ENCODE measurements around the gene XRCC6. TPM values are rescaled to one million over a fixed set of nuclear protein-coding genes. Genes with fewer than 3 reads are reported as not detected.
A peak's percentile ranks its signal among the peaks of the same experiment; 100 is the strongest.
"Not testable (repeated sequence)": the region's sequence is repeated elsewhere in the genome, so short reads cannot be mapped to it uniquely, and the experiment has no call there.

Gene XRCC6
- total and polyA plus RNA-seq, 2 of the 13 experiments (the other 11 are each of a cell fraction or from before 2014, with no cell fraction given), result 124 to 625 TPM

DNA sequence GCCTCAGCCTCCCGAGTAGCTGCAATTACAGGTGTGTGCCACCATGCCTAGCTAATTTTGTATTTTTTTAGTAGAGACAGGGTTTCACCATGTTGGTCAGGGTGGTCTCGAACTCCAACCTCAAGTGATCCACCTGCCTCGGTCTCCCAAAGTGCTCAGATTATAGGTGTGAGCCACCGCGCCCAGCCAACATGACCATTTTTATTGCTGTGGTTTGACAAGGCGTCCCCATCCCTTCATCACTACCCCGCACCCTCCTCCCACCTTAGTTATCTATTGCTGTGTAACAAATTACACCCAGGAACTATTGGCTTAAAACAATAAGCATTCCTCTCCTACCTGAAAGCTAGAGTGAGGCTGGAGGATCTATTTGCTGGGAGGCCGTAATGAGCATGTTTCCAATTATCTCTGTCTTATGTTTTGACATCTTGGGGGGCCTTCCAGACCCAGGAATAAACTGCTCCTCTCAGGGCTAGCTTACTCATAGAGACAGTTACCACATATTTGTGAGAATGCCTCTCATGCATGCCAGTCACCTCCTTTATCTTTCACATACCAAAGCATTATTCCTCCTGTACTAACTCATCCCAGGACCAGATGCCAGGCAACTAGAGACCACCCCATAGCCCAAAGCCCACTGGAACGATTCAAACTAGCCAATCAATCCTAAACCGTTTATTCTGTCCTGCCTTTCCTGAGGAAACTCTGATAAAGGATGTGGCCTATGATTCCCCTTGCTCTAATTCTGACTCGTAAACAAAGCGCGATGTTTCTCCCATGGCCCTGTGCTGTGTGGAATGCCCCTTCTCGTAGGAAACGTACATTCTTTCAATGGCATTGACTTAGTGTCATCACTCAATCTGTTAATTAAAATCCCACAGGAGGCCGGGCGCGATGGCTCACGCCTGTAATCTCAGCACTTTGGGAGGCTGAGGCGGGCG, 48.1 kb downstream of the XRCC6 start:
- H3K27ac ChIP-seq (ENCODE audit: extremely low read length, insufficient read depth, low read length), result no peak overlapping the region
- H3K4me1 ChIP-seq (ENCODE audit: insufficient read depth, low read length), result peaks cover 33% of the 10 kb centered on the region
- H3K4me2 ChIP-seq (ENCODE audit: low read depth, low read length), result no peak overlapping the region
- no peaks in the 10 kb centered on the region for H3K27me3 ChIP-seq (ENCODE audit: control insufficient read depth in 1 of 2, insufficient read depth in 2 of 2, low read length in 2 of 2)
- peaks cover 2% of the 10 kb centered on the region; the same call in 1 of the 2 replicates for H4K20me1 ChIP-seq (ENCODE audit: insufficient read depth, low read length)
- CTCF ChIA-PET (ENCODE audit: low intra/inter-chr PET ratio, low total read pairs), result no interaction called here
- TF ChIP-seq RBM22 (optimal IDR thresholded peaks at IDR 0.05; ENCODE audit: low read length) (peak; percentile 27), ZNF7 (CRISPR knock-in tag; IDR thresholded peaks at IDR 0.05) (no peak)
- POLR2A ChIA-PET, result interaction anchor here (0.6 to 0.7 kb wide), 2 partner anchors 465 to 947 kb away, joined by 3 to 4 read pairs; no protein-coding TSS in a partner anchor
- no peak for DNase-seq (ENCODE audit: low spot score)
- no peaks in the 10 kb centered on the region for H3K9me3 ChIP-seq (ENCODE audit: low read length)
- peaks cover 4 to 16% of the 10 kb centered on the region in 2 experiments; a peak in 4 of 5 replicates for H3K36me3 ChIP-seq (replicated peaks in 1 of 2; ENCODE audit: control insufficient read depth in 1 of 2, insufficient read depth in 2 of 2, low read length in 2 of 2)
- H3K79me2 ChIP-seq (ENCODE audit: insufficient read depth, low read length), result no peaks in the 10 kb centered on the region
- no TSS peak for BruUV-seq (replicated peaks)
- H3K4me3 ChIP-seq (replicated peaks in 1 of 3; ENCODE audit: insufficient read depth in 1 of 3, low read depth in 2 of 3, low read length in 3 of 3), result no peak overlapping the region
- in situ Hi-C loops (cut with HindIII; ENCODE audit: extremely low pct_ligation_motif_present, low pct_unique_long_range_greater_than_20kb), result no loop called here
- intact Hi-C loops (cut with micrococcal nuclease; ENCODE audit: unreplicated experiment), result no loop called here
- ATAC-seq, result no peak
- no peak for FAIRE-seq
- H2AFZ ChIP-seq (ENCODE audit: low read length), result no peak overlapping the region
- 94% methylated on average over 21 of the region's 21 CpGs for WGBS (ENCODE audit: low lambda C conversion rate)
- no peak overlapping the region for H3K9ac ChIP-seq (ENCODE audit: insufficient read depth, low read depth, low read length)

DNA sequence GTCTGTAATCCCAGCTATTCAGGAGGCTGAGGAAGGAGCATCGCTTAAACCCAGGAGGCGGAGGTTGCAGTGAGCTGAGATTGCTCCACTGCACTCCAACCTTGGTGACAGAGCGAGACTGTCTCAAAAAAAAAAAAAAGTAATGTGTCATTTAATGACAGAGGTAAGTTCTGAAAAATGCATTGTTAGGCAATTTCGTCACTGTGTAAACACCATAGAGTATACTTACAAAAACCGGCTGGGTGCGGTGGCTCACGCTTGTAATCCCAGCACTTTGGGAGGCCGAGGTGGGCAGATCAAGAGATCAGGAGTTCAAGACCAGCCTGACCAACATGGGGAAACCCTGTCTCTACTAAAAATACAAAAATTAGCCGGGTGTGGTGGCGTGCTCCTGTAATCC, 51.0 kb downstream of the XRCC6 start:
- in situ Hi-C loops (cut with HindIII; ENCODE audit: extremely low pct_ligation_motif_present, low pct_unique_long_range_greater_than_20kb); FAIRE-seq; H3K4me3 ChIP-seq (replicated peaks in 1 of 3; ENCODE audit: insufficient read depth in 1 of 3, low read depth in 2 of 3, low read length in 3 of 3); H3K9me3 ChIP-seq (ENCODE audit: low read length); H3K79me2 ChIP-seq (ENCODE audit: insufficient read depth, low read length); CTCF ChIA-PET (ENCODE audit: low intra/inter-chr PET ratio, low total read pairs); H3K4me2 ChIP-seq (ENCODE audit: low read depth, low read length); BruUV-seq (replicated peaks); H3K27me3 ChIP-seq (ENCODE audit: control insufficient read depth in 1 of 2, insufficient read depth in 2 of 2, low read length in 2 of 2); H3K27ac ChIP-seq (ENCODE audit: extremely low read length, insufficient read depth, low read length); H3K9ac ChIP-seq (ENCODE audit: insufficient read depth, low read depth, low read length); intact Hi-C loops (cut with micrococcal nuclease; ENCODE audit: unreplicated experiment); H4K20me1 ChIP-seq (ENCODE audit: insufficient read depth, low read length); H2AFZ ChIP-seq (ENCODE audit: low read length); TF ChIP-seq FOXA1, SOX13 (IDR thresholded peaks at IDR 0.05): not testable (repeated sequence)
- peaks cover 28% of the 10 kb centered on the region for H3K4me1 ChIP-seq (ENCODE audit: insufficient read depth, low read length)
- peaks cover 10 to 24% of the 10 kb centered on the region in 2 experiments; a peak in 4 of 5 replicates for H3K36me3 ChIP-seq (replicated peaks in 1 of 2; ENCODE audit: control insufficient read depth in 1 of 2, insufficient read depth in 2 of 2, low read length in 2 of 2)
- ATAC-seq (peak; percentile 27; the same call in 2 of the 3 replicates), DNase-seq (ENCODE audit: low spot score) (peak; percentile 78)
- WGBS (ENCODE audit: low lambda C conversion rate), result 67% methylated on average over 10 of the region's 10 CpGs
- POLR2A ChIA-PET, result interaction anchor here (0.9 to 1.6 kb wide), 2 partner anchors 25 to 51 kb away, joined by 3 read pairs; partner anchors contain the start of genes DESI1 and XRCC6
- peak; percentile 60 for TF ChIP-seq CEBPG (CRISPR knock-in tag; IDR thresholded peaks at IDR 0.05)
- peak; percentile 40 to 54 for TF ChIP-seq MAFK (conservative IDR thresholded peaks at IDR 0.05 in 1 of 2, IDR thresholded peaks at IDR 0.05 in 1 of 2; ENCODE audit: low read length in 2 of 2)
- TF ChIP-seq FOSL2 (CRISPR knock-in tag; IDR thresholded peaks at IDR 0.05), result peak; percentile 58
- peak; percentile 77 for TF ChIP-seq FOXA1 (CRISPR knock-in tag; IDR thresholded peaks at IDR 0.05)
- peak; percentile 28; the same call in 1 of the 2 replicates for TF ChIP-seq SAP130 (CRISPR knock-in tag; IDR thresholded peaks at IDR 0.05; ENCODE audit: low read depth)
- TF ChIP-seq GATAD2A (CRISPR knock-in tag; IDR thresholded peaks at IDR 0.05), result 0 out of 2 replicates have a peak, but pooled peaks have one; percentile 31
- 0 out of 2 replicates have a peak, but pooled peaks have one; percentile 27 for TF ChIP-seq MAFF (IDR thresholded peaks at IDR 0.05; ENCODE audit: low read depth, low read length)
- TF ChIP-seq CREB1 (IDR thresholded peaks at IDR 0.05), result 0 out of 2 replicates have a peak, but pooled peaks have one; percentile 27
- TF ChIP-seq CREB1 (CRISPR knock-in tag; IDR thresholded peaks at IDR 0.05), result 0 out of 2 replicates have a peak, but pooled peaks have one; percentile 38
- TF ChIP-seq SOX13 (CRISPR knock-in tag; conservative IDR thresholded peaks at IDR 0.05 in 1 of 2, IDR thresholded peaks at IDR 0.05 in 1 of 2), result peak in 1 of 2 experiments; percentile 38; a peak in 1 of 4 replicates
- 0 out of 2 replicates have a peak, but pooled peaks have one; percentile 30 for TF ChIP-seq ZGPAT (CRISPR knock-in tag; IDR thresholded peaks at IDR 0.05)
- peak; percentile 37; the same call in 1 of the 2 replicates for TF ChIP-seq SOX5 (CRISPR knock-in tag; IDR thresholded peaks at IDR 0.05; ENCODE audit: borderline replicate concordance)
